Measurements from ENCODE around the gene KRTAP10-12. TPM values are rescaled to one million over a fixed set of nuclear protein-coding genes. Genes with fewer than 3 reads are reported as not detected.
"Not testable (repeated sequence)": the region's sequence is repeated elsewhere in the genome, so short reads cannot be mapped to it uniquely, and the experiment has no call there.

KRTAP10-12 gene
- total RNA-seq: not detected in 3 replicates

GRCh38 chr21:44697172-44697810, at the start of gene KRTAP10-12:
Gene KRTAP10-12, plus strand, starts transcription at chr21:44697172. Its CDS starts 30 bp downstream, at chr21:44697202.
- not testable (repeated sequence) for H3K27ac Mint-ChIP-seq
- peaks cover 61% of the 10 kb centered on the region for H3K27me3 Mint-ChIP-seq (ENCODE audit: low read depth)

GRCh38 chr21:44647222-44647552, 49.8 kb upstream of the KRTAP10-12 start:
- no peak overlapping the region for H3K4me3 Mint-ChIP-seq
- peaks cover 8% of the 10 kb centered on the region for H3K27me3 Mint-ChIP-seq (ENCODE audit: low read depth)
- peak in 1 of 2 experiments; percentile 33 for DNase-seq (ENCODE audit: low spot score in 2 of 2, unreplicated experiment in 2 of 2)
- TF ChIP-seq, protein P1, sequence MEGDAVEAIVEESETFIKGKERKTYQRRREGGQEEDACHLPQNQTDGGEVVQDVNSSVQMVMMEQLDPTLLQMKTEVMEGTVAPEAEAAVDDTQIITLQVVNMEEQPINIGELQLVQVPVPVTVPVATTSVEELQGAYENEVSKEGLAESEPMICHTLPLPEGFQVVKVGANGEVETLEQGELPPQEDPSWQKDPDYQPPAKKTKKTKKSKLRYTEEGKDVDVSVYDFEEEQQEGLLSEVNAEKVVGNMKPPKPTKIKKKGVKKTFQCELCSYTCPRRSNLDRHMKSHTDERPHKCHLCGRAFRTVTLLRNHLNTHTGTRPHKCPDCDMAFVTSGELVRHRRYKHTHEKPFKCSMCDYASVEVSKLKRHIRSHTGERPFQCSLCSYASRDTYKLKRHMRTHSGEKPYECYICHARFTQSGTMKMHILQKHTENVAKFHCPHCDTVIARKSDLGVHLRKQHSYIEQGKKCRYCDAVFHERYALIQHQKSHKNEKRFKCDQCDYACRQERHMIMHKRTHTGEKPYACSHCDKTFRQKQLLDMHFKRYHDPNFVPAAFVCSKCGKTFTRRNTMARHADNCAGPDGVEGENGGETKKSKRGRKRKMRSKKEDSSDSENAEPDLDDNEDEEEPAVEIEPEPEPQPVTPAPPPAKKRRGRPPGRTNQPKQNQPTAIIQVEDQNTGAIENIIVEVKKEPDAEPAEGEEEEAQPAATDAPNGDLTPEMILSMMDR (IDR thresholded peaks at IDR 0.05; ENCODE audit: unreplicated experiment): no peak
- peaks cover 3% of the 10 kb centered on the region for H3K4me1 Mint-ChIP-seq
- H3K36me3 Mint-ChIP-seq: no peaks in the 10 kb centered on the region
- no peak overlapping the region for H3K27ac Mint-ChIP-seq
- peaks cover 27% of the 10 kb centered on the region for H3K9me3 Mint-ChIP-seq

More at GRCh38 chr21:44697172-44697810, at the start of gene KRTAP10-12:
- H3K4me3 Mint-ChIP-seq, H3K36me3 Mint-ChIP-seq: not testable (repeated sequence)
- Mint-ChIP-seq H3K4me1 (peaks cover 11% of the 10 kb centered on the region), H3K9me3 (peaks cover 20% of the 10 kb centered on the region)
- DNase-seq (ENCODE audit: low spot score in 2 of 2, unreplicated experiment in 2 of 2): peak in 1 of 2 experiments; percentile 32

- Mint-ChIP-seq H3K4me1 (peaks cover 3% of the 10 kb centered on the region), H3K27me3 (ENCODE audit: low read depth) (peaks cover 8% of the 10 kb centered on the region), H3K4me3 (no peak overlapping the region), H3K27ac (no peak overlapping the region), H3K9me3 (peaks cover 15% of the 10 kb centered on the region), H3K36me3 (no peaks in the 10 kb centered on the region)
- peak in 1 of 2 experiments; percentile 33 for DNase-seq (ENCODE audit: low spot score in 2 of 2, unreplicated experiment in 2 of 2)
- TF ChIP-seq, protein P1 (IDR thresholded peaks at IDR 0.05; ENCODE audit: unreplicated experiment): no peak
These were observed 48.2 kb upstream of the KRTAP10-12 start for GRCh38 chr21:44648557-44649311.

DNA sequence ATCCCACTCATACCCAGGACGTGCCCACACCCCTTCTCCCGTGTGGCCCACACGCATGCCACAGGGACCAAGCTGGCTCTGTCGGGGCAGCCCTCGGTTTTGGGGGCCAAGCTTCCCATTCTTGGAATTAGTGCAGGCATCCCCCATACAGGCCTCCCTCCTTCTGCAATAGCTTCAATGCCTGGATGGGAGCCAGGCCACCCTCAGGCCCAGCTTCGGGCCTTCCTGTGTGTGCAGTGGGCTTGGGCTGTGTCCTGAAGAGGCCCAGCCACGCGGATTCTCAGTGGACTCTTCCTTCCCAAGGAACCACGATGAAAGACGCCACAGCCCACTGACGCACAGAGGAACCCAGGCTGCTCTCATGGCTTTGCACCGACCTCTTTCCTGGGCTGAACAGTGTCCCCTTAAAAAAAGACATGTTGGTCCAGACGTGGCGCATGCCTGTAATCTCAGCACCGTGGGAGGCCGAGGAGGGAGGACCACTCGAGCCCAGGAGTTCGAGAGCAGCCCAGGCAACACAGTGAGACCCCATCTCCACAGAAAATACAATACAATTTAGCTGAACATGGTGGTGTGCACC, 47.4 kb upstream of the KRTAP10-12 start:
- TF ChIP-seq, protein P1 (IDR thresholded peaks at IDR 0.05; ENCODE audit: unreplicated experiment): no peak
- Mint-ChIP-seq H3K4me3 (no peak overlapping the region), H3K4me1 (peaks cover 3% of the 10 kb centered on the region), H3K9me3 (peaks cover 6% of the 10 kb centered on the region), H3K27me3 (ENCODE audit: low read depth) (peaks cover 8% of the 10 kb centered on the region), H3K36me3 (no peaks in the 10 kb centered on the region), H3K27ac (no peak overlapping the region)
- peak in 1 of 2 experiments; percentile 35 for DNase-seq (ENCODE audit: low spot score in 2 of 2, unreplicated experiment in 2 of 2)

DNA sequence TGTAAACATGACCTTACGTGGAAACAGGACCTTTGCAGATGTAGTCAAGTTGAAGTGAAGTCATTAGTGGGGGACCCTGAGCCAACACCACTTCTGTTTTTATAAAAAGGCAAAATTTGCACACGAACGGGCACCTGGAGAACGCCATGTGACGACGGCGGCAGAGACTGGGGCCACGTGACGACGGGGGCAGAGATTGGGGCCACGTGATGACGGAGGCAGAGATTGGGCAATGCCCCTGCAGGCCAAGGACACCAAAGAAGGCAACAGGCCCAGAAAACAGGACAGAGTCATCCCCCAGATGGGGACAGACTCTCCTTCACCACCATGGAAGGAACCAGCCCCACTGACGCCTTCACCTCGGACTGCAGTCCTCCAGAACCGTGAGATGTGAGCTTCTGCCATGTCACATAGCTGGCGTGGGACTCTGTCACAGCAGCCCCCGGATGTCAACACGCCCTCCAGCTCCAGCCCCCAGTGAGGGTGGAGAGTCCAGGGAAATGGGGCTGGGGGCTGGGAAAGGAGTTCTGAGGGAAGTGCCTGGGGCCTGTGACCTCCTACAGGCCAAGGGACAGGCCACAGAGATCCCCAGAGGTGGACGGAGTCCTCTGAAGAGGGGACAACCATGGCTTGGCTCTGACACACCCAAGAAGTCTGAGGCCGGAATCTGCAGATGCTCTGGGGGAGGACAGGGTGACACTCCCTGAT, 46.6 kb upstream of the KRTAP10-12 start:
- peak in 1 of 2 experiments; percentile 29 for DNase-seq (ENCODE audit: low spot score in 2 of 2, unreplicated experiment in 2 of 2)
- Mint-ChIP-seq H3K4me3 (no peak overlapping the region), H3K4me1 (peaks cover 3% of the 10 kb centered on the region), H3K36me3 (no peaks in the 10 kb centered on the region), H3K27me3 (ENCODE audit: low read depth) (peaks cover 8% of the 10 kb centered on the region), H3K9me3 (no peaks in the 10 kb centered on the region), H3K27ac (no peak overlapping the region)
- TF ChIP-seq, protein P1 (IDR thresholded peaks at IDR 0.05; ENCODE audit: unreplicated experiment): no peak

Data from mesothelial cell of epicardium (in vitro differentiated cells).